Neural crest cell (in vitro differentiated cells): ENCODE results near the gene NID1. TPM values are rescaled to one million over a fixed set of nuclear protein-coding genes. Genes with fewer than 3 reads are reported as not detected.

Experiments
- DNase-seq: peaks from one replicate; pipeline ENCODE4 v3.0.0; 2021; ENCODE audit warnings: low read depth, mixed read lengths, low spot score
- H3K27ac Mint-ChIP-seq: one replicate; pipeline ENCODE4 v1.8.0; 2021; ENCODE audit warnings: mild to moderate bottlenecking, mixed read lengths; ENCODE audit not compliant: unreplicated experiment
- H3K27me3 Mint-ChIP-seq: 2 replicates; pipeline ENCODE4 v1.8.0; 2021; ENCODE audit warnings: low read depth, mild to moderate bottlenecking, mixed read lengths
- H3K36me3 Mint-ChIP-seq: 2 replicates; pipeline ENCODE4 v1.8.0; 2021; ENCODE audit warnings: low read depth, mild to moderate bottlenecking, mixed read lengths
- H3K4me1 Mint-ChIP-seq: 2 replicates; pipeline ENCODE4 v1.8.0; 2021; ENCODE audit warnings: mixed read lengths
- H3K4me3 Mint-ChIP-seq: one replicate; pipeline ENCODE4 v1.8.0; 2021; ENCODE audit warnings: mild to moderate bottlenecking, mixed read lengths
- H3K9me3 Mint-ChIP-seq: 2 replicates; pipeline ENCODE4 v1.8.0; 2021; ENCODE audit warnings: mixed read lengths
- CTCF ChIP-seq: fragments of 200-600 bp; sonication (generic); conservative IDR thresholded peaks from 2 replicates; pipeline ENCODE4 v1.5.0; 2021; ENCODE audit warnings: antibody characterized with exemption, mild to moderate bottlenecking
- long read RNA-seq: library from polyadenylated mRNA; unstranded; transcript quantifications from one replicate; pipeline ENCODE4 v2.0.0, GENCODE V29; 2020
- total RNA-seq: library from RNA; stranded (reverse); gene quantifications from 2 replicates; pipeline ENCODE4 v1.2.1, GENCODE V29; 2021

The NID1 gene
- 88.7 and 90.3 TPM in 2 replicates for total RNA-seq
- long read RNA-seq, partial matches to known transcripts = 1 of 8 reads
- long read RNA-seq, other reads (novel, unspliced or antisense) = 7 of 8 reads

- Mint-ChIP-seq H3K27me3 (peaks cover 36% of the 10 kb centered on the region), H3K4me3 (peak within 1 kb of the TSS; percentile 89), H3K9me3 (no peaks in the 10 kb centered on the region), H3K27ac (peak within 1 kb of the TSS; percentile 76), H3K36me3 (peaks cover 6% of the 10 kb centered on the region), H3K4me1 (peaks cover 44% of the 10 kb centered on the region)
- DNase-seq = peak; percentile 71
- TF ChIP-seq CTCF = peak; percentile 30
Observed at GRCh38 chr1:236064674-236065508, at the start of gene NID1. TSS of gene NID1 (minus strand) at chr1:236065090. CDS start at chr1:236065079, 11 bp downstream.

- no peak overlapping the region for H3K27ac Mint-ChIP-seq
- H3K4me1 Mint-ChIP-seq = peaks cover 4% of the 10 kb centered on the region
- no peak for TF ChIP-seq CTCF
- H3K9me3 Mint-ChIP-seq = no peaks in the 10 kb centered on the region
- H3K27me3 Mint-ChIP-seq = no peaks in the 10 kb centered on the region
- no peak for DNase-seq
- no peak overlapping the region for H3K4me3 Mint-ChIP-seq
- no peaks in the 10 kb centered on the region for H3K36me3 Mint-ChIP-seq
Observed at GRCh38 chr1:236114076-236114747, 49.3 kb upstream of the NID1 start.

GRCh38 chr1:236113324-236114032, 48.6 kb upstream of the NID1 start:
- Mint-ChIP-seq H3K4me3 (no peak overlapping the region), H3K36me3 (no peaks in the 10 kb centered on the region), H3K4me1 (peaks cover 5% of the 10 kb centered on the region), H3K27me3 (no peaks in the 10 kb centered on the region), H3K27ac (peak overlapping the region; percentile 12), H3K9me3 (no peaks in the 10 kb centered on the region)
- TF ChIP-seq CTCF = no peak
- no peak for DNase-seq

GRCh38 chr1:236112332-236112627, 47.4 kb upstream of the NID1 start:
- Mint-ChIP-seq H3K27me3 (no peaks in the 10 kb centered on the region), H3K9me3 (no peaks in the 10 kb centered on the region), H3K4me1 (peaks cover 5% of the 10 kb centered on the region), H3K4me3 (no peak overlapping the region), H3K27ac (no peak overlapping the region), H3K36me3 (no peaks in the 10 kb centered on the region)
- no peak for DNase-seq
- no peak for TF ChIP-seq CTCF

- Mint-ChIP-seq H3K4me3 (no peak overlapping the region), H3K27me3 (no peaks in the 10 kb centered on the region), H3K27ac (no peak overlapping the region), H3K36me3 (no peaks in the 10 kb centered on the region), H3K9me3 (no peaks in the 10 kb centered on the region), H3K4me1 (peaks cover 5% of the 10 kb centered on the region)
- no peak for DNase-seq
- no peak for TF ChIP-seq CTCF
Observed at GRCh38 chr1:236111527-236112331, 46.8 kb upstream of the NID1 start.
